Globus pallidus (tissue), 1 donor: Measurements from ENCODE around the gene VSTM2A.

Experiments
- DNase-seq: peaks from one replicate; pipeline ENCODE4 v3.0.0-alpha.2; 2015; ENCODE audit warnings: low spot score

The VSTM2A gene

DNA sequence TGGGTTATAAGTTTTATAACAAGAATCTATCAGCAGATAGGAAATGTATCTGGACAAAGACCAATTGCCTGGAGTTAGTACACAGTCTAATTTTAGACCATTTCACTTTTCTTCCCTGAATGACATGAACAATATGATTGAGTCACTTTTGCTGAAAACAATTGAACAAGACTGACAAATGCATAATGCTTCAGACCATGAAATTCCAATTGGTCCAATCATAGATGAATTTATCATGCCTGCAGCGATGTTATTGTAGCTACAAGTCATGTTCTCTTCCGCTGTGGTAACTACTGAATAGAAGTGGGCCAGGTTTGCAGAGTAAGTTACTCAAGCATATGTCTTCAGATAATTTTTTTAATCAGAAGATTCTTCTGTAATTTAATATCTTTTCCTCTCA is 73.4 kb downstream of the VSTM2A start:
- DNase-seq = no peak
